ENCODE results near the gene CYP27A1.

- no peak for TF ChIP-seq SNAI2 (CRISPR knock-in tag; IDR thresholded peaks at IDR 0.05)
- no peak for TF ChIP-seq TCF4 (CRISPR knock-in tag; IDR thresholded peaks at IDR 0.05; ENCODE audit: borderline replicate concordance)
- no peak for TF ChIP-seq PPARA (CRISPR knock-in tag; IDR thresholded peaks at IDR 0.05; ENCODE audit: borderline replicate concordance)
- no peak for TF ChIP-seq PATZ1 (CRISPR knock-in tag; IDR thresholded peaks at IDR 0.05; ENCODE audit: borderline replicate concordance)
- TF ChIP-seq ZFP3 (CRISPR knock-in tag; IDR thresholded peaks at IDR 0.05), result no peak
- TF ChIP-seq TSHZ2 (CRISPR knock-in tag; IDR thresholded peaks at IDR 0.05), result no peak
- no peak for TF ChIP-seq POU6F1 (CRISPR knock-in tag; IDR thresholded peaks at IDR 0.05; ENCODE audit: borderline replicate concordance, low read depth)
- TF ChIP-seq, protein P1, sequence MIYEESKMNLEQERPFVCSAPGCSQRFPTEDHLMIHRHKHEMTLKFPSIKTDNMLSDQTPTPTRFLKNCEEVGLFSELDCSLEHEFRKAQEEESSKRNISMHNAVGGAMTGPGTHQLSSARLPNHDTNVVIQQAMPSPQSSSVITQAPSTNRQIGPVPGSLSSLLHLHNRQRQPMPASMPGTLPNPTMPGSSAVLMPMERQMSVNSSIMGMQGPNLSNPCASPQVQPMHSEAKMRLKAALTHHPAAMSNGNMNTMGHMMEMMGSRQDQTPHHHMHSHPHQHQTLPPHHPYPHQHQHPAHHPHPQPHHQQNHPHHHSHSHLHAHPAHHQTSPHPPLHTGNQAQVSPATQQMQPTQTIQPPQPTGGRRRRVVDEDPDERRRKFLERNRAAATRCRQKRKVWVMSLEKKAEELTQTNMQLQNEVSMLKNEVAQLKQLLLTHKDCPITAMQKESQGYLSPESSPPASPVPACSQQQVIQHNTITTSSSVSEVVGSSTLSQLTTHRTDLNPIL (CRISPR knock-in tag; IDR thresholded peaks at IDR 0.05; ENCODE audit: low read depth), result no peak
- no peak for TF ChIP-seq BACH2 (CRISPR knock-in tag; IDR thresholded peaks at IDR 0.05; ENCODE audit: borderline replicate concordance)
- TF ChIP-seq RARB (CRISPR knock-in tag; IDR thresholded peaks at IDR 0.05), result no peak
- no peak for TF ChIP-seq ZC3H10 (CRISPR knock-in tag; IDR thresholded peaks at IDR 0.05)
- TF ChIP-seq OSR1 (CRISPR knock-in tag; IDR thresholded peaks at IDR 0.05), result no peak
These were observed 73.6 kb downstream of the CYP27A1 start for GRCh38 chr2:218855305-218856166.

Measured in SK-N-SH treated with all-trans-retinoic acid at 6 μM for 48 hours (cell line).